ENCODE data around the gene CRYZL1.

CRYZL1 gene

GRCh38 chr21:33664135-33664534 is 22.6 kb upstream of the CRYZL1 start:
- DNase-seq (ENCODE audit: low read depth) = no peak
- H3K4me3 ChIP-seq (ENCODE audit: low read depth, low read length) = no peak overlapping the region

GRCh38 chr21:33663241-33663640 is 21.7 kb upstream of the CRYZL1 start:
- no peak overlapping the region for H3K4me3 ChIP-seq (ENCODE audit: low read depth, low read length)
- no peak for DNase-seq (ENCODE audit: low read depth)

- H3K4me3 ChIP-seq (ENCODE audit: low read depth, low read length) = no peak overlapping the region
- DNase-seq (ENCODE audit: low read depth) = no peak
Observed at GRCh38 chr21:33662046-33662445, 20.5 kb upstream of the CRYZL1 start.

GRCh38 chr21:33661146-33661545 is 19.6 kb upstream of the CRYZL1 start:
- H3K4me3 ChIP-seq (ENCODE audit: low read depth, low read length) = no peak overlapping the region
- no peak for DNase-seq (ENCODE audit: low read depth)

GRCh38 chr21:33660406-33660805 is 18.9 kb upstream of the CRYZL1 start:
- DNase-seq (ENCODE audit: low read depth) = no peak
- H3K4me3 ChIP-seq (ENCODE audit: low read depth, low read length) = no peak overlapping the region

- DNase-seq (ENCODE audit: low read depth) = no peak
- no peak overlapping the region for H3K4me3 ChIP-seq (ENCODE audit: low read depth, low read length)
Observed at GRCh38 chr21:33659568-33659949, 18.0 kb upstream of the CRYZL1 start.

- H3K4me3 ChIP-seq (ENCODE audit: low read depth, low read length) = no peak overlapping the region
- DNase-seq (ENCODE audit: low read depth) = no peak
Observed at GRCh38 chr21:33658919-33659567, 17.5 kb upstream of the CRYZL1 start.

- no peak for DNase-seq (ENCODE audit: low read depth)
- H3K4me3 ChIP-seq (ENCODE audit: low read depth, low read length) = no peak overlapping the region
Observed at GRCh38 chr21:33657124-33657820, 15.7 kb upstream of the CRYZL1 start.

GRCh38 chr21:33655588-33656221 is 14.2 kb upstream of the CRYZL1 start:
- peak; percentile 36 for DNase-seq (ENCODE audit: low read depth)
- no peak overlapping the region for H3K4me3 ChIP-seq (ENCODE audit: low read depth, low read length)

GRCh38 chr21:33654412-33654811 is 12.9 kb upstream of the CRYZL1 start:
- no peak overlapping the region for H3K4me3 ChIP-seq (ENCODE audit: low read depth, low read length)
- no peak for DNase-seq (ENCODE audit: low read depth)

GRCh38 chr21:33651965-33652680 is 10.6 kb upstream of the CRYZL1 start:
- no peak for DNase-seq (ENCODE audit: low read depth)
- H3K4me3 ChIP-seq (ENCODE audit: low read depth, low read length) = no peak overlapping the region

- DNase-seq (ENCODE audit: low read depth) = no peak
Observed at GRCh38 chr21:33650929-33651509, 9.5 kb upstream of the CRYZL1 start.

GRCh38 chr21:33650230-33650629 is 8.7 kb upstream of the CRYZL1 start:
- no peak overlapping the region for H3K4me3 ChIP-seq (ENCODE audit: low read depth, low read length)
- no peak for DNase-seq (ENCODE audit: low read depth)

More at GRCh38 chr21:33650929-33651509, 9.5 kb upstream of the CRYZL1 start:
- H3K4me3 ChIP-seq (ENCODE audit: low read depth, low read length) = no peak overlapping the region

GRCh38 chr21:33648555-33648954 is 7.0 kb upstream of the CRYZL1 start:
- no peak for DNase-seq (ENCODE audit: low read depth)
- H3K4me3 ChIP-seq (ENCODE audit: low read depth, low read length) = no peak overlapping the region

GRCh38 chr21:33647587-33647986 is 6.0 kb upstream of the CRYZL1 start:
- no peak overlapping the region for H3K4me3 ChIP-seq (ENCODE audit: low read depth, low read length)
- no peak for DNase-seq (ENCODE audit: low read depth)

GRCh38 chr21:33645730-33646129 is 4.2 kb upstream of the CRYZL1 start:
- no peak overlapping the region for H3K4me3 ChIP-seq (ENCODE audit: low read depth, low read length)

GRCh38 chr21:33644383-33645074 is 3.0 kb upstream of the CRYZL1 start:
- DNase-seq (ENCODE audit: low read depth) = peak; percentile 43

More at GRCh38 chr21:33645730-33646129, 4.2 kb upstream of the CRYZL1 start:
- no peak for DNase-seq (ENCODE audit: low read depth)

GRCh38 chr21:33643658-33644311 is 2.2 kb upstream of the CRYZL1 start:
- no peak for DNase-seq (ENCODE audit: low read depth)
- H3K4me3 ChIP-seq (ENCODE audit: low read depth, low read length) = peak overlapping the region; percentile 83

More at GRCh38 chr21:33644383-33645074, 3.0 kb upstream of the CRYZL1 start:
- H3K4me3 ChIP-seq (ENCODE audit: low read depth, low read length) = peak overlapping the region; percentile 83
